Large intestine (tissue), 3 donors: ENCODE measurements around the gene PARD6G. TPM values are rescaled to one million over a fixed set of nuclear protein-coding genes. Genes with fewer than 3 reads are reported as not detected.
"Not testable (repeated sequence)": the region's sequence is repeated elsewhere in the genome, so short reads cannot be mapped to it uniquely, and the experiment has no call there.

Experiments
- DNase-seq, 2 donors: peaks; one replicate each; pipeline versions ENCODE4 v3.0.0 to v3.0.0-alpha.2; 2013
- H3K27ac ChIP-seq: one replicate; pipeline ENCODE4 v1.5.1; 2013; ENCODE audit warnings: low read length
- H3K27me3 ChIP-seq: 2 replicates; pipeline ENCODE4 v1.6.1; 2013; ENCODE audit warnings: low read length; ENCODE audit not compliant: control insufficient read depth, insufficient read depth
- H3K36me3 ChIP-seq: 2 replicates; pipeline ENCODE4 v1.6.1; 2013; ENCODE audit warnings: low read length; ENCODE audit not compliant: control insufficient read depth, insufficient read depth
- H3K4me1 ChIP-seq: one replicate; pipeline ENCODE4 v1.6.1; 2013; ENCODE audit warnings: low read length; ENCODE audit not compliant: control insufficient read depth, insufficient read depth
- H3K4me3 ChIP-seq: one replicate; pipeline ENCODE4 v1.5.1; 2013; ENCODE audit warnings: low read length
- H3K9me3 ChIP-seq: one replicate; pipeline ENCODE4 v1.6.1; 2013; ENCODE audit warnings: mild to moderate bottlenecking, low read depth, low read length, moderate library complexity; ENCODE audit not compliant: control insufficient read depth
- WGBS: methylation state at CpG from one replicate; pipeline ENCODE4 v1.1.5; 2013; ENCODE audit warnings: low lambda C conversion rate; ENCODE audit not compliant: insufficient coverage; 5-methylcytosine and 5-hydroxymethylcytosine counted together
- polyA plus RNA-seq: library from polyadenylated mRNA; unstranded; fragments of 120-200 nt; gene quantifications from one replicate; pipeline ENCODE4 v1.2.1, GENCODE V29; 2013

PARD6G gene
- polyA plus RNA-seq, 1 donor: 7.4 TPM

- H3K27ac ChIP-seq: no peak overlapping the region
- H3K4me3 ChIP-seq: no peak overlapping the region
- no peaks in the 10 kb centered on the region for H3K9me3 ChIP-seq
- no peaks in the 10 kb centered on the region for H3K4me1 ChIP-seq
- no CpG with 5 or more reads among the region's 5 CpGs for WGBS
- no peaks in the 10 kb centered on the region for H3K27me3 ChIP-seq
- no peaks in the 10 kb centered on the region for H3K36me3 ChIP-seq
- DNase-seq: no peak
Observed at GRCh38 chr18:80239830-80240229, 7.5 kb downstream of the PARD6G start.

- Histone ChIP-seq H3K27ac (no peak overlapping the region), H3K4me1 (no peaks in the 10 kb centered on the region), H3K27me3 (no peaks in the 10 kb centered on the region), H3K36me3 (no peaks in the 10 kb centered on the region), H3K4me3 (no peak overlapping the region), H3K9me3 (no peaks in the 10 kb centered on the region)
- no CpG with 5 or more reads among the region's 12 CpGs for WGBS
- no peak for DNase-seq
Observed at GRCh38 chr18:80238651-80239260, 8.6 kb downstream of the PARD6G start.

- not testable (repeated sequence) for DNase-seq, H3K27ac ChIP-seq, H3K27me3 ChIP-seq, H3K4me1 ChIP-seq, H3K36me3 ChIP-seq, H3K9me3 ChIP-seq, H3K4me3 ChIP-seq
Observed at GRCh38 chr18:80237519-80237918, 9.8 kb downstream of the PARD6G start.

- Histone ChIP-seq H3K4me1 (no peaks in the 10 kb centered on the region), H3K4me3 (no peak overlapping the region), H3K27ac (no peak overlapping the region), H3K36me3 (no peaks in the 10 kb centered on the region), H3K27me3 (no peaks in the 10 kb centered on the region), H3K9me3 (no peaks in the 10 kb centered on the region)
- no CpG with 5 or more reads among the region's 2 CpGs for WGBS
- DNase-seq: no peak
Observed at GRCh38 chr18:80234398-80234797, 12.9 kb downstream of the PARD6G start.

GRCh38 chr18:80233899-80234298, 13.4 kb downstream of the PARD6G start:
- no CpG with 5 or more reads among the region's 8 CpGs for WGBS
- Histone ChIP-seq H3K27ac (no peak overlapping the region), H3K27me3 (no peaks in the 10 kb centered on the region), H3K36me3 (no peaks in the 10 kb centered on the region), H3K4me1 (no peaks in the 10 kb centered on the region), H3K4me3 (no peak overlapping the region), H3K9me3 (no peaks in the 10 kb centered on the region)
- DNase-seq: no peak

- WGBS: no CpG with 5 or more reads among the region's 7 CpGs
Observed at GRCh38 chr18:80233201-80233835, 14.0 kb downstream of the PARD6G start.

GRCh38 chr18:80232710-80233109, 14.6 kb downstream of the PARD6G start:
- Histone ChIP-seq H3K4me1 (no peaks in the 10 kb centered on the region), H3K36me3 (no peaks in the 10 kb centered on the region), H3K9me3 (no peaks in the 10 kb centered on the region), H3K4me3 (no peak overlapping the region), H3K27ac (no peak overlapping the region), H3K27me3 (no peaks in the 10 kb centered on the region)
- WGBS: no CpG with 5 or more reads among the region's 4 CpGs
- DNase-seq: no peak

More at GRCh38 chr18:80233201-80233835, 14.0 kb downstream of the PARD6G start:
- Histone ChIP-seq H3K4me1 (no peaks in the 10 kb centered on the region), H3K9me3 (no peaks in the 10 kb centered on the region), H3K27ac (no peak overlapping the region), H3K4me3 (no peak overlapping the region), H3K27me3 (no peaks in the 10 kb centered on the region), H3K36me3 (no peaks in the 10 kb centered on the region)
- no peak for DNase-seq

- no peaks in the 10 kb centered on the region for H3K9me3 ChIP-seq
- H3K27ac ChIP-seq: no peak overlapping the region
- DNase-seq: no peak
- no CpG with 5 or more reads among the region's 5 CpGs for WGBS
- H3K36me3 ChIP-seq: no peaks in the 10 kb centered on the region
- no peak overlapping the region for H3K4me3 ChIP-seq
- H3K4me1 ChIP-seq: no peaks in the 10 kb centered on the region
- H3K27me3 ChIP-seq: no peaks in the 10 kb centered on the region
Observed at GRCh38 chr18:80232030-80232429, 15.3 kb downstream of the PARD6G start.

GRCh38 chr18:80231616-80232015, 15.7 kb downstream of the PARD6G start:
- Histone ChIP-seq H3K27ac (no peak overlapping the region), H3K4me3 (no peak overlapping the region), H3K27me3 (no peaks in the 10 kb centered on the region), H3K36me3 (no peaks in the 10 kb centered on the region), H3K9me3 (no peaks in the 10 kb centered on the region), H3K4me1 (no peaks in the 10 kb centered on the region)
- WGBS: no CpG with 5 or more reads among the region's 7 CpGs
- DNase-seq: no peak

- WGBS: no CpG with 5 or more reads among the region's 8 CpGs
Observed at GRCh38 chr18:80231151-80231550, 16.2 kb downstream of the PARD6G start.

More at GRCh38 chr18:80231151-80231550, 16.2 kb downstream of the PARD6G start:
- Histone ChIP-seq H3K27me3 (no peaks in the 10 kb centered on the region), H3K4me3 (no peak overlapping the region), H3K36me3 (no peaks in the 10 kb centered on the region), H3K9me3 (no peaks in the 10 kb centered on the region), H3K4me1 (no peaks in the 10 kb centered on the region), H3K27ac (no peak overlapping the region)
- DNase-seq: no peak
